AG08396 (cell line): ENCODE results near the gene TRIAP1.
"Not testable (repeated sequence)": the region's sequence is repeated elsewhere in the genome, so short reads cannot be mapped to it uniquely, and the experiment has no call there.

Experiments
- DNase-seq: peaks from one replicate; pipeline ENCODE4 v3.0.0; 2012; ENCODE audit warnings: low spot score, mixed read lengths

Gene TRIAP1

DNA sequence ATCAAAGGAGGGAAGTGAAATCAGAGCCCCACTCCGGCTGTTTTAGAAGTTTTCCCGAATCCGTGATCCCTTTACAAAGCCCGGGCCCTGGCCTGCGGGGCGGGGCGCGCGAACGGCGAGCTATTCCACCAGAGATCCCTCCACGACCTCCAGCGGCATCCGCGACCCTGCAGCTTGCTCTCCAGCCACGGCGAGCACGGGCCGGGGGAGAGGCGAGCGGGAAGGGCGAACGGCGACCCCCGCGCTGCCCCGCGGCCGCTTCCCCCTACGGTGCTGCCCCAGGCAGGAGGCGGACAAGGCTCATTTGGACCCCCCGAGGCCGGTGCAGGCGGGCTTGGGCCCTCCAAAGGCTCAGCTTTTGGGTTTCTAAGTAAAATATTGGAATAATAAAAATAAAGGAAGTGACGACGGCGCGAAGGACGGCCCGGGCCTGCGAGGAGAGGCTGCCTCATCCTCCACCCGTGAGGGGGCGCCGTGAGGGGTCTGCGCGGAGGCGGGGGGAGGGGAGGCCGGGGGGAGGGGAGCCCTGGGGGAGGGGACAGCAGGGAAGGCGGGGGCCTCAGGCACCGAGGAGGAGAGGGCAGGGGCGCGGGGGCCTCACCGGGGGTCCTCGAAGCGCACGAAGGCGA is 22.8 kb upstream of the TRIAP1 start:
- DNase-seq, result peak; percentile 51

DNA sequence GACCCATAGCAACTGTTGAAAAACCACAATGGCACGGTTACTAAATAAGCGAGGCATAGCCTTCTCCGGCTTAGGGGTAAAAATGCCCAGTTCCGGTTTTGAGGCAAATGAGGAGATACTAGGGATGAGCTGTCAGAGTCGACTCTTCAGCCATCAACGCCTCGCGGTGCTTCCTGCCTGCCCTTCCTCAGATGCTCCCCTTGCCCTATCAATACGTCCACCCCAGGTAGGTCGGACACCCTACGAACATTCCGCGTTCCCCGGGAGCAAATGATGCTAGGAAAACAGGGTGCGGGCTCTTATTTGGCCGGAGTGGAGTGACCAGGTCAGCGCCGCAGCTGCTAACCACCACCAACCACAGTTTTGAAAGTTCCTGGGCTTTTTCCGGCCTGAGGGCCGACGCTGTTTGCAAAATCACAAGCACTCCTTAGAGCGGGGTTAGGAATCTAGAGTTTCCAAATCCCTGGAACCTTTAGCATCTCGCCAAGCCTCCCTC is 22.2 kb upstream of the TRIAP1 start:
- peak; percentile 68 for DNase-seq

GRCh38 chr12:120467439-120467838 is 21.3 kb upstream of the TRIAP1 start:
- no peak for DNase-seq

GRCh38 chr12:120466560-120467315 is 20.6 kb upstream of the TRIAP1 start:
- no peak for DNase-seq

DNA sequence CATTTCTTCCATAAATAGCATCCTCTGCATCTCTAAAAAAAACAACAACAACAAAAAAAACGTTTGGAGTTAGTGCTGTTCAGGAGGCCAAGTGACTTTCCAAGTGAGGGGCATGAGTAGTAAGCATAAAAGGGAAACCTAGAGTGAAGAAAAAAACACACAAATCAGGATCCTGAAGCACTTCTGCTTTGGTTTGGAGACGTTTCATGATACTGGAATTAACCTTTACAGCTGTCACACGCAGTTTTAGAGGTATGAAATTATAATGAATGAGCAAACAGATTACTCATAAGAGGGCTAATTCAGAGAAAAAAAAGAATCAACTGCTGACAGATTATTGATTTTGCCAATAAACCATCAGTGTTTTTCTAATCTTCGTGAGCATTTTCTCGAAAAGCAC is 19.6 kb upstream of the TRIAP1 start:
- DNase-seq, result no peak

DNA sequence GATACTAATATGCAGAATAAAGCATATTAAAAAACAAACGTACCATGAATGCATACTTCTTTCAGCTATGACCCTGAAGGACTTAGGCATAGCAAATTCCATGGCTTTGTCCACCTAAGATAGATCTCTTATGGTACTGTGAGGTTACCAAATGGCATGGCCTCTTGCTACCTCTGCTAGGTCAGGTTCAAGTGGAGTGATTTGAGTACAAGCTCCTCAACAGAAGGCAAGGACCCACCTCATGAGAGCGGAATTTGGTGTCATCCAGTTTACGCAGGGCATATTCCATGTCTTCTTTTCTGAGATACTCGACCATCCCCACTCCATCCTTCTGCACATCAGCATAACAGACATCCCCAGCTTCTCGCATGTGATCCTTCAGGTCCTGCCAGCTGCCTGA is 17.5 kb upstream of the TRIAP1 start:
- DNase-seq, result no peak

DNA sequence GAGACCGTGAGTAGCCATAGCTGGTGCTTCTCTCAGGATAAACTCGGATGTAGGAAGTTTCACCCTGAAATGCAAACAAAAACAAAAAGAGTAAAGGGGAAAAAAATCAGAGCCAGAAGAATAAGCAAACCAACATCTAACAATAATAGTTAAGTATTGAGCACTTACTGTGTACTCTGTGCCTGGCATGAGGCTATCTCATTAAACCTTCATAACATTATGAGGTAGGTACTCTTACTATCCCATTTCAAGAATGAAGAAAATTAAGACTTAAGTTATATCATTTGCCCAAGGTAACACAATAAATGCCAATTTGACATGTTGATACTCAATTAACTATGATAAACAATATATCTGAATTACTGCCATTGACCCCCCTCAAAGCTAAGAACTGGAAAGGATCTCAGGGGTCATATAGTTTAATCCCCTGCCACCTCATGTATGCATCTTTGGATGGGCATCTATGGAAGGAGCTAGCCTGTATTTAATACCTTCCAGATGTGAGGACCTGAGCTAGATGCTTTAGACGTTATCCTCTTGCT is 16.0 kb upstream of the TRIAP1 start:
- no peak for DNase-seq

DNA sequence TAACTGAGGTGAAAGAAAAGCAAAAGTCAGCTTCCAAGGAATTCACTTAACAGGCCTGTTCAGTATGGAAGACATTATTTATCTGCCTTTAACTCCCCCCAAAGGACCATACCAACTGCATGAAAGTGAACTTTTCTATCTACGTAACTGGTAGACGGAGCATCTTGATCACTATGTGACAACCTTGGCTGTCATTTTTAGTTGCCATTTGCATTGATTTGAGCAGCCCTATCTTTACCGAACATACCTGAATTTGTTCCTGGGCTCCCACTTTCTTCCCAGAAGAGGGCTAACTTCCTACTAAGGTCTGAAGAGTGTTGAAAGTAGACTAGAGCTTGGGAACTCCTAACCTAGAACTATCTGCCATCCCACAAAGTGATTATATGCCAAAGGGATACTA is 14.0 kb upstream of the TRIAP1 start:
- DNase-seq, result no peak

DNA sequence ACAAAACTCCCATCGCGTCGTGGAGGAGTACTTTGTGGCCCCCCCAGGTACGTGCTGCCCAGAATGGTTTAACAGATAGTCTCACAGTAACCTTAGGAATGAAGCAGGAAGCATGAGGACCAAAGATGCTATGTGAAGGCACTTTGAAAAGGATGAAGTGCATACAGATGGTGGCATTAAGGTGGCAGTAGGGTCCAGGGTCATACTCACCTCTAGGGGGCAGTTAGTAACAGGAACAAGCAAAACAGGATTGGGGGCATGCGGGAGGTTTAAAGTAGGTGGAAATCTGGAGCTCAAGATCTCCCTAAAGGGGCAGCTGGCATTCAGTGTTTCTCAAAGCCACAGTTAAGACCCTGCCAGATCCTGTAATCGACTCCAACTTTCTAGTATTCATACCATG is 10.9 kb upstream of the TRIAP1 start:
- no peak for DNase-seq

DNA sequence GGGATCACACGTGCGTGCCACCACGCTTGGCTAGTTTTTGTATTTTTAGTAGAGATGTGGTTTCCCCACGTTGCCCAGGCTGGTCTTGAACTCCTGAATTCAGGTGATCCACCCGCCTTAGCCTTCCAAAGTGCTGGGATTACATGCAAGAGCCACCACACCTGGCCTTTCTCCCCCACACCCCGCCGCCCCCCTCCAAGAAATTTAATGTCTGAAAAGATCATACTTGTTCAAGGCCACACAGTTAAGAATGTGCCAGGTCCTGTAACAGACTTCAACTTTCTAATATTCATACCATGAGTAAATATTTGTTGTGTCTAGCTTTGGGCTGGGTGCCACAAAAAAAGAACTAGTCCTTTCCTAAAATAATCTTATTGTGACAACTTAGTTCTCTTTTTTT is 9.1 kb upstream of the TRIAP1 start:
- no peak for DNase-seq

DNA sequence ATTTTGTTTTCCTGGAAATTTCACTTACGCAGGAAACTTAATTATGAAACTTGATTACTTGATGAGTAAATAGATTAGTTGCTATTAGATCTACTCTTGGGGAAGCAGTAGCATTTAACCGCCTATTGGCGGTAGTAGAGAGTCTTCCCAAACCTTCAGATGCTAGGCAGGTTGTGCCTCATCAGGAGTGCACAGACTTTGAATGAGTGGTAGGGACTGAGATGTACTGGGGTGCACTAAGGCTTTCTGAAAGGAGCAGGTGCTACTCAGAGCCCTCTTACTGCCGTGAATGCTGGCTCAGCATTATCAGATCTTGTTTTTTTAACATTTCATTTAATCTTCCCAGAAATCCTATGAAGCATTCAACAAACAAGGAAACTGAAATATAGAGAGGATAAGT is 7.8 kb upstream of the TRIAP1 start:
- peak; percentile 38 for DNase-seq

DNA sequence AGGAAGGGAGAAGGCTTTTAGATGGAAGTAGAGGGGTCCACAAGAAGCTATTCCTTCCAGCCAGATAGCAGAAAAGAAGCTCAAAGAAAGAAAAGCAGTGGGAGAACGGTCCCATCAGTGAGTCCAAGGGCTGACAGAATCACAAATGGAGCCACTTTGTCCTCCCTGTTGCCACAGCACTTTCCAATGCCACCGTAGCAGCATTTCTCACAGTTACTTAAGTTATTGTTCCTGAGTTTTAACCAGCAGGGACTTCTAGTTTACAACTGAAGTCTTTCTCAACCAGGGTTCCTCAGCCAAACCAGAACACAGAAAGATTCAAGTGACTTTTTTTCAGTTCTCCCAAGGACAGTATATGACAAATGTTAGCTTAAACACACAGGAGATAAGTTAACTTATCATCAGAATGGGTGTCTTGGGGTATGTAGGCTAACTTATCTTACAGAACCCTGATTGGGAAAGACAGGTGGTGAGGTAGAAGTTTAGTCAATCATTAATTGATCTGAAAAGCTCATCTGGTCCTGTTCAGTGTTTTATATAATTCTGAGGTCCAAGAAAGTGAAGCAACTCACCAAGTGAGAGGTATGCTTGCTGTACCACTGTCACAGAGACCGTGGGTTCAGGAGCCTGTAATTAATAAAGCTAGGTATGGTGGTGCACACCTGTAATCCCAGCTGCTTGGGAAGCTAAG is 7.0 kb upstream of the TRIAP1 start:
- no peak for DNase-seq

DNA sequence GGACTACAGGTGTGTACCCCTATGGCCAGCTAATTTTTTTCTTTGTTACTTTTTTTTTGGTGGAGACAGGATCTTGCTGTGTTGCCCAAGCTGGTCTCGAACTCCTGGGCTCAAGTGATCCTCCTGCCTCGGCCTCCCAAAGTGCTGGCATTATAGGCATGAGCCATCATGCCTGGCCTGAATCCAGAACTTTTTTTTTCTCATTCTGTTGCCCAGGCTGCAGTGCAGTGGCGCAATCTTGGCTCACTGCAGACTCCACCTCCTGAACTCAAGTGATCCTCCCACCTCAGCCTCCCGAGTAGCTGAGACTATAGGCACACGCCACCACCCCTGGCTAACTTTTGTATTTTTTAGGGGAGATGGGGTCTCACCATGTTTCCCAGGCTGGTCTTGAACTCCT is 6.3 kb upstream of the TRIAP1 start:
- not testable (repeated sequence) for DNase-seq

- DNase-seq, result no peak
Measured at GRCh38 chr12:120447992-120448391, 1.8 kb upstream of the TRIAP1 start.

GRCh38 chr12:120446844-120447178 is 627 bp upstream of the TRIAP1 start:
- not testable (repeated sequence) for DNase-seq

DNA sequence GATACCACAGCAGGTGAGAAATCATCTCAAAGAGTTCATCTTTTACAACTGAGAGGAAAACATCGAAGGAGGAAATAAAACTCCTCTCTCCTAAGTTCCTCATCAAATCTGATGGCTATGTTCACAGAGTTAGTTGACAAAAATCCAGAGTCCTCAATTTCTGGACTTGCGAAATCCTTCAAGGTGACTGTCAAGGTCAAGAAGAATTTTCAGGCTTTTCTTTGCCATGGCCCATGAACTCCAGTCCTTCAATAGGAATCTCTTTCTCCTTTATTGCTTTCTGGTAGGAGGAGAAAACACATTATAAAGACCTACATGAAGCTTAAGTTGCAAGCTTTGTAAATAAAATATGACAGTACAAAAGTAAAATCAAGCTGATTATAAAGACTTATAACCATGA is 1.5 kb downstream of the TRIAP1 start:
- no peak for DNase-seq

GRCh38 chr12:120439646-120440247 is 6.4 kb downstream of the TRIAP1 start:
- DNase-seq, result peak; percentile 65

DNA sequence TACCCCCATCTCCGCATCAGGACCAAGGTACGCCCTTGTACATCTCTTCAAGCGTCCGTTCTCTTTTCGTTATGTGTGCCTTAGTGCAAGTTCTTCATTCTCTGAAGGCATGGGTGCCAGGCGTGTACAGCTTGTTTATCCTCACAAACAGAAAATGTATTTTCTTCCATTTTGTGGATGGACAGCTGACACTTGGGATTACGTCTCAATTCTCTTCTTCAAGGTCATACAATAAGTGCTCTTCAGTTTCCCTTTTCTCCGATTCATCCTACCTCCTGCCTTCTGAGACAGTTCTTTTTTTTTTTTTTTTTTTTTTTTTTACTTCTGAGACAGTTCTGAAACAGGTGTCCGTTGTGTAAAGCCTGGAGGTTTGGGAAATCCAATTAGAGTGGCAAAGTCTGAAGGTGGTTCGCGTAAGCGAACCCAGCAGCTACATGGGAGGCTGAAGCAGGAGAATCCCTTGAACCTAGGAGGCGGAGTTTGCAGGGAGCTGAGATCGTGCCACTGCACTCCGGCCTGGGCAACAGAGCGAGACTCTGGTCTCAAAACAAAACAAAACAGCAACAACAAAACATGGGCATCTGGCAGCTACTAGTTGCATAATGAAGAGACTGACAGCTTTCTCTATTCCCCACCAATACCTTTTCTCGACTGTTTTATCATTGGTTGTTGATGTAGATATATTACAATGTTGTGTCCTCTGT is 7.5 kb downstream of the TRIAP1 start:
- no peak for DNase-seq

DNA sequence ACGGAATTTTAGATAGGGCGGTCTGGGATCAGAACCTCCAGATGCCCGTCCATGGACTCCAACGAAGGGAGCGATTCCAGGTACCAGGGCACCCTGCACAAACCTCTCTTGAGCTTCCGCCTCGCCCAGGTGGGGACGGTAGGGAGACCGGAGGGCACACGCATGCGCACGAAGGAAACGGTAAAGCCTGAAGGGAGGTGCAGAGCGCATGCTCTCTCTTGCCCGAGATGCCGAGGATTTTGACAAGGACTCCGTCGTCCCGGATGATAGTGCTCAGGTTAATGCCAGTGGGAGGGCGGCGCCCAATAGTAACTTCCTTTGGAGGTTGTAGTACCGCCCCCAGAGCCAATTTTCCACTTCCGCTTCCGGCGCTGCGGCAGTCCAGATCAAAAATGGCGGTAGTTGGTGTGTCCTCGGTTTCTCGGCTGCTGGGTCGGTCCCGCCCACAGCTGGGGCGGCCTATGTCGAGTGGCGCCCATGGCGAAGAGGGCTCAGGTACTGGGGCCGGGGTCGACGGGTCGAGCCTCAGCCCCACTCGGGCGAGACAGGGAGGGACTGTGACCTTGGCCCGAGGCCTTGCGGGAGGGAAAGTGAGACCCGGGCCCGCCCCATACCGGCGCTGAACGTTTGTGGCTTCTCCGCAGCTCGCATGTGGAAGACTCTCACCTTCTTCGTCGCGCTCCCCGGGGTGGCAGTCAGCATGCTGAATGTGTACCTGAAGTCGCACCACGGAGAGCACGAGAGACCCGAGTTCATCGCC is 8.3 kb downstream of the TRIAP1 start, which contains the start of gene COX6A1:
COX6A1 (plus strand) TSS at position 379 of the 760 bp plus-strand sequence; CDS start at position 393, 14 bp downstream.
- peak; percentile 97 for DNase-seq

DNA sequence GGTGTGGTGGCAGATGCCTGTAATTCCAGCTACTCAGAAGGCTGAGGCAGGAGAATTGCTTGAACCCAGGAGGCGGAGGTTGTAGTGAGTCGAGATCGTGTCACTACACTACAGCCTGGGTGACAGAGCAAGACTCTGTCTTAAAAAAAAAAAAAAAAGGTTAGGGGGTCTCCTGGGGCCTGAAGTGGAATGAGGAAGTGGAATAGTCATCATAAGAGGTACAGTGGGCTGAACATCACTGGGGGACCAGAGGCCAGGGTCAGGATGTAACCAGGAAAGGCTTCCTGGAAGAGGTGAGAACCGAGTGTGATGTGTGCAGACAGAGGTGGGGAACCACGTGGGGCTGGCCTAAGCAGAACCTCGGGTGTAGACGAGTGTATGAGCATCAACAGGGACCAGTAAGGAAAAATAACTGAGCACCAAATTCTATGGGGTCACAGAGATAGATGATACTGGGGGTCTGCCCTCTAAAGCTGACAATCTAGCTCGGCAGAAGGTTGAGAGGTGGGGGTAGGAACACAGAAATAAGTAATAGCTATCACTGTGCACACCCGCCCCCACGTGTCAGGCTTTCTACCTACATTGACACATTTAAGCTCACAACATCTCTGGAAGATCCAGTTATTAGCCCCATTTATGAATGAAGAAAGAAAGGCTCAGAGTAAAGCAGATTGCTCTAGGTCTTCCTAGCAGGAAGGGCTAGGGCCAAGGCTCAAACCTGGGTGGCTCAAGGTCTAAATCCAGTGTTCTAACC is 13.2 kb downstream of the TRIAP1 start:
- no peak for DNase-seq
